Measurements from ENCODE around the gene GABRG3.

Gene GABRG3

GRCh38 chr15:27575521-27575920, 604.5 kb downstream of the GABRG3 start (continued):
- TF ChIP-seq ARNTL (CRISPR knock-in tag; IDR thresholded peaks at IDR 0.05; ENCODE audit: borderline replicate concordance, low read depth), result no peak
- TF ChIP-seq ISL1 (CRISPR knock-in tag; IDR thresholded peaks at IDR 0.05), result no peak
- TF ChIP-seq CSDC2 (CRISPR knock-in tag; IDR thresholded peaks at IDR 0.05), result no peak
- no peak for TF ChIP-seq ZNF565 (CRISPR knock-in tag; conservative IDR thresholded peaks at IDR 0.05; ENCODE audit: low read depth)
- TF ChIP-seq PATZ1 (CRISPR knock-in tag; IDR thresholded peaks at IDR 0.05; ENCODE audit: borderline replicate concordance), result no peak
- no peak for TF ChIP-seq SNAI2 (CRISPR knock-in tag; IDR thresholded peaks at IDR 0.05)

GRCh38 chr15:27576576-27576975, 605.6 kb downstream of the GABRG3 start:
- no peak for TF ChIP-seq ZNF70 (CRISPR knock-in tag; IDR thresholded peaks at IDR 0.05)
- TF ChIP-seq TCF4 (CRISPR knock-in tag; IDR thresholded peaks at IDR 0.05; ENCODE audit: borderline replicate concordance), result no peak
- no peak for TF ChIP-seq CSDC2 (CRISPR knock-in tag; IDR thresholded peaks at IDR 0.05)
- no peak for TF ChIP-seq TSHZ2 (CRISPR knock-in tag; IDR thresholded peaks at IDR 0.05)
- TF ChIP-seq SNAI2 (CRISPR knock-in tag; IDR thresholded peaks at IDR 0.05), result no peak
- TF ChIP-seq GLIS3 (CRISPR knock-in tag; IDR thresholded peaks at IDR 0.05), result no peak
- TF ChIP-seq BACH2 (CRISPR knock-in tag; IDR thresholded peaks at IDR 0.05; ENCODE audit: borderline replicate concordance), result no peak
- TF ChIP-seq ARNTL (CRISPR knock-in tag; IDR thresholded peaks at IDR 0.05; ENCODE audit: borderline replicate concordance, low read depth), result no peak
- no peak for TF ChIP-seq RARB (CRISPR knock-in tag; IDR thresholded peaks at IDR 0.05)
- no peak for TF ChIP-seq ZNF8 (CRISPR knock-in tag; IDR thresholded peaks at IDR 0.05)
- no peak for TF ChIP-seq TOX (CRISPR knock-in tag; IDR thresholded peaks at IDR 0.05; ENCODE audit: borderline replicate concordance)
- TF ChIP-seq ZNF565 (CRISPR knock-in tag; conservative IDR thresholded peaks at IDR 0.05; ENCODE audit: low read depth), result no peak
- TF ChIP-seq CREB5 (CRISPR knock-in tag; IDR thresholded peaks at IDR 0.05; ENCODE audit: low read depth), result no peak
- TF ChIP-seq PATZ1 (CRISPR knock-in tag; IDR thresholded peaks at IDR 0.05; ENCODE audit: borderline replicate concordance), result no peak
- TF ChIP-seq POU6F1 (CRISPR knock-in tag; IDR thresholded peaks at IDR 0.05; ENCODE audit: borderline replicate concordance, low read depth), result no peak
- TF ChIP-seq ESRRG (CRISPR knock-in tag; IDR thresholded peaks at IDR 0.05), result no peak
- ATAC-seq, result no peak

GRCh38 chr15:27579738-27580137, 608.8 kb downstream of the GABRG3 start:
- no peak for ATAC-seq
- TF ChIP-seq ISL1 (CRISPR knock-in tag; IDR thresholded peaks at IDR 0.05) (no peak), SNAI2 (CRISPR knock-in tag; IDR thresholded peaks at IDR 0.05) (no peak), CREB5 (CRISPR knock-in tag; IDR thresholded peaks at IDR 0.05; ENCODE audit: low read depth) (no peak)

All from SK-N-SH treated with all-trans-retinoic acid at 6 μM for 48 hours (cell line).